T1000 (cell line): Measurements from ENCODE around the gene LENEP.

ENCODE experiments used
- DNase-seq: peaks from one replicate; lab custom pipeline; 2025; ENCODE audit warnings: mixed read lengths; lab: John Stamatoyannopoulos, UW

The LENEP gene

DNA sequence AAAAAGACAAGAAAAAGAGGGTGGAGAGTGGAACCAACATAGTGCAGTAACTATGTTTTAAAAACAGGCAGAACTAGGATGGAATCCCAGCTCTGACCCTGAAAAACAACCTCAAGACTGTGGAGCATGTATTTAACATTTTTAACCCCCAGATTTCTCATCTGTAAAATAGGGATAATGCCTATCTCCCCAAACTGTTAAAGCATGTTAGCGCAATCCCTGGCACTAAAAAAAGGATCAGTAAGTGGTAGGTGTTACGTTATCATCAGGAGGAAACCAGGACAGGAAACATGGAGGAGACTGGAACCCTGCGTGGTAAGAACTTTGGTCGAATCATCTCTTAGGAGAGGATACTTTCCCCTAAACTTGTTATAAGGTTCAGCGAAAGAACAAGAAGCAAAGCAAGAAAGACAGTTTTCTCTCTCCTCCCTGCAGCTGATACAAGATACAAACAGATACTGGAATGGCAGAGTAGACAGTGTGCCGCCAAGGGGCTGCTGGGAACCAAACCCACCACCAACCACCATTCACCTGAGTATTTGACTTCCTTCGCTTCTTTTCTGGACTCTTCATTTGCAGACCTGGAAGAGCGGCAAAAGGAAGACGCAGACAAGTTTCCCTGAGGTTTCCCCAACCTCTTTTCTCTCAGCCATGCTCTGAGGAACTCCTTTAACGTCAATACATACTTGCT lies 32.8 kb upstream of the LENEP start:
- DNase-seq: no peak

GRCh38 chr1:154961207-154962155 lies 31.9 kb upstream of the LENEP start, which contains the start of gene PYGO2:
PYGO2 (minus strand) TSS chr1:154961782; CDS start chr1:154961576, 206 bp downstream.
- peak; percentile 64 for DNase-seq

DNA sequence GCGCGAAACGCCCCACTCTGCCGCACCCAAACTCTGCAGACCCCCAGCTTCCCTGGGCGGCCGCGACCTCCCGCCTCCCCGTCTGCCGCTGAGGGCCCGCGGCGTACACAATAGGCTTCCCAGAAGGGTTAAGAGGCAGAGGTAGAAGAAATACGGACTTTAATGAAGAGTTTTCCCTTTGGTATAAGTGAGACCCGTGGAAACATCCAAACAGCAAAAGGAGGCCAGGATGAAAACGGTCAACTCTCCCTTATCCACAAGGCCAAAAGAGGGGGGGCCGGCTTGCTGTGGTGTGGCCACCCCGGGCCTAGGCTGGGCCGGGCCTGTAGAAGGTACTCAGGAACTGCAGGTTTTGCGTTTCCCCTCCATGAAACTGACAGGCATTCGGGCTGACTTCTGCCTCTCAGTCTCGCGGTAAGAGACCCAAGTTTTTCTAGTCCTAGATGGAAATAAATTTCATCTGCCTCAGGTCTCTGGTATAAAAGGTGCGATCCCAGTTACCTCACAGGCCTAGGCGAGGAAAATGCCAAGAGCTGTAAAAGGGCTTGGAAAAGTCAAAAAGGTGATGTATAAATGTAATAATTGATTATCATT lies 31.1 kb upstream of the LENEP start:
- DNase-seq: no peak

DNA sequence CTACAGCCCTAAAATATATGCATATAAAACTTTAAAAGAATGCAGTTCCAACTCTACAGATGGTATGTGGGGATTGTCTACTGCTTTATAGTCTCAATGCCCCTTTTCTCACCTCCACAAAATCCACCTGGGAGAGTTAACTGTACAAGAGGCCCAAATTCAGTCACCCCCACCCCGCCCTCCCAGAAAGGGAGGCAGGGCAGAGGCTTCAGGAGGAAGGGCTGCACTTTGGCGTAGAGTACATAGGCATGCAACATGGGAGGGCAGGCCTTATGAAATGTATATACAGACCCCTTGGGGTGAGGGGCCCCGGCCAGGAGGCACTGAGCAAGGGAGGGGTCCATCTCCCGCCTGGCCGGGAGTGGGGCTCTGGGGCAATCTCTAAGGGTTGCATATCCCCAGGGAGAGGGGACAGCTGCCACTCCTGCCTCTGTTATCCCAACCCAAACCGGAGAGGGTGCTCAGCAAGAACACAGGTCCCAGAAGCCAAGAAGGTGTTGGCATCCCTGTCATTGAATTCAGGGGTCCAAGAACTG lies 30.5 kb upstream of the LENEP start:
- DNase-seq: no peak

DNA sequence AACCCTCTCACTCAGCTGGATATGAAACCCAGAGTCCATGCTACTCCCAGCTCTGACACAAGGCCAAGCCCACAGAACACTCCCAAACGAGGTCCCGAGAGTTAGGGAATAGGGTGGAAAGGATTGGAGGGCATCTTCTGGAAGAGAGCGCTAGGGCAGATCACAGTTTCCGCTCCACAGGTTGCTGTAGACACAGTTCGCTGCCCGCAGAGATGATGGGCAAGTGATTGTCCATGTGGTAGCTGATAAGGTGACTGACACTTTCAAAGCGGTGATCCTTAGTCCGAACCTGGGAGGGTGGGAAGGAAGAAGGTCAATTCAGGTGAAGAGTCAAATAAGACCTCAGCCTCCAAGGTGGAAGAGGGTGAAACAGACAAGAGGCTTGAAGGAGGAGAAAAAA lies 29.7 kb upstream of the LENEP start:
- DNase-seq: no peak

DNA sequence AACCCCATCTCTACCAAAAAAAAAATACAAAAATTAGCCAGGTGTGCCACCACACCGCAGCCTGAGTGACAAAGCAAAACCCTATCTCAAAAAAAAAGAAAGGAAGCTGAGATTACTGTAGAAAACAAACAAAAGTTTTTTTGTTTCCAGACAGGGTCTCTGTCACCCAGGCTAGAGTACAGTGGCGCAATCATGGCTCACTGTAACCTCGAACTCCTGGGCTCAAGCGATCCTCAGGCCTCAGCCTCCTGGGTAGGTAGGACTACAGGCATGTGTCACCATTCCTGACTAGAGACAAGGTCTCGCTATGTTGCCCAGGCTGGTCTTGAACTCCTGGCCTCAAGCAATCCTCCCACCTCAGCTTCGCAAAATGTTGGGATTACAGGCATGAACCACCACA lies 29.0 kb upstream of the LENEP start:
- DNase-seq: no peak

DNA sequence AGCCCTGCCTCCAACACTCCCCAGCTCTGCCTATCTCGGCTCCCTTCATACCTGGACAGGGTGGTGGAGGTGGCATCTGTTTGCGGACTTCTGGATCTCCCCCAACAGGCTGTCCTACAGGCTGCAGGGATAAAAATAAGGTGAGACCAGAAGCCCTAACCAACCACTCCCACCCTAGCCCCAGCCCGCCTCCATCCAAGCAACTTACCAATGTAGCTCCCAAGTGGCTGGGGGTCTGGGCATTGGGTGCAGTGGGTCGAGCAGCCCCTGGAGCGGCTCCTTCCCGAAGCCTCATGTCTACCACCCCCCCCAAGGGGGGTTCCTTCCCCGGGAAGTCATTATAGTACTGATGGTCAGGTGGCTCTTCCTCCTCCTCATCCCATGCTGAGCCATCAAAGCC lies 27.3 kb upstream of the LENEP start:
- DNase-seq: no peak

DNA sequence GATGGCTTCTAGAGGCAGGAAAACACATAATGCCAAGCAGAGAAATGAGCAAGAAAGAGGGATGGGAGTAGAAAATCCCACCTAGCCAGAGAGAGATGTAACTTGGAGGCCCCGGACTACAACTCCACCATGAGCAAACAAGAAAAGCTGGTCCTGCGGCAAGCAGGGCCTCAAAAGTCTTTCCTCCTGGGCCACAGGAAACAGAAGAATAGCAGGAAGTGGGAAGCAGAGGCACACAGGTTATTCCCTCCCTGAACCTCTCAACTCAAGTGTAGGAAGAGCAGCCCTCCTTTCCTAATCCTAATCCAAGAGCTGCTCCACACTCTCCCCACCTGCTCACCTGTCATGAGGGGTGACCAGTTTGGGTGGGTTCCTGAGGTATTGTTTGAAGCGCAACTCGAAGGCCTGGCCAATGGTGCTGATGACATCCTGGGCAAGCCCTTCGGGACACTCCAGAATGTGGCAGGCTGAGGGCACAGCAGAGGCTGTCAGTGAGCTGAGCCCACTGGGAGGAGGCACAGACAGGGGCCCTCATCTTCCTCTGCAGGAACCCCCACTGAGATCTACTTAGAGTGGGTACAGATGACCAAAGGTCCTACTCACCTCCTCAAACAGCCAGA lies 25.9 kb upstream of the LENEP start:
- DNase-seq: no peak

DNA sequence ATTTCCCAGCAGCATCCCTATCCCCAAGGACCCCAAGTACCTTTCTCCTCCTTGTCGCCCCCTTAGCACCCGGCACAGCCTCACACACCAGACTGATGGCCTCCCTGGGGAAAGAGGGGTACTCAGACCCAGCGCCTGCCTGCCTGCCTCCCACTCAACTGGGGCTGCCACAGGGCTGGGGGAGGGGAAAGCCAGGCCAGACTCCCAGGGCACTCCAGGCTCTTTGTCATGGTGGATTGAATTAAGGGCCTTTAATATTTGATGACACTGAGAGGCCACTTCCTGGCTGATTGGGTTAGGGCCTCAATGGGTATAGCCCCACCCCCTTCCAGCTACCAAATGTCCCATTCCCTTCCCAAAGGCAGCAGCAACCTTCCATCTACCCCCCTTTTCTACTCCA lies 24.7 kb upstream of the LENEP start:
- no peak for DNase-seq

GRCh38 chr1:154969246-154969645 lies 24.1 kb upstream of the LENEP start:
- no peak for DNase-seq

DNA sequence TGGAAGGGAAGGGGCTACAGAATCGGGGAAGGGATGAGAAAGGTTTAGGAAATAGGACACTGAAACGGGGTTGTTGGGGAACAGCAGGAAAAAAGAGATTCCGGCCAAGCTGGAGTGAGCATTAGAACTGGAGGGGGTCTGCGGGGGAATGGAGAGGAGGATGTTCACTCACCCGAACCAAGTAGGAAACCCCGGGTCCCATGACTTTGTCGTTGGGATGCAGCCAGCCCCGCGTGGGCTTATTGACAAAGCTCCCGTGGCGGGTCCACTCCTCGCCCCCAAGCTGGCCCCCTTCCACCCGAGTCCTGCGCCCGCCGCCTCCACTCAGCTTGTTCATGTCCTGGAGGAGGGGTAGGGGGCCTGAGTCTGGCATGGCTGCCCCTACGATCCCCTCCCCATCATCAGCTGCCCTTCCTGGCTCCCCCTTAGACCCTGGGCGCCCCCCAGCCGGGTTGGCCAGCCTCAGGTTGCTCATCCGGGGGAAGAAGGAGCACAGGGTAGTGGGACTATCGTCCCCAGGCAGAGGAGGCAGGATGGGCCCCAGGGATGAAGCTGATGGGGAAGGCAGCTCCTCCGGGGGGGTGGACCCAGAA lies 23.4 kb upstream of the LENEP start:
- no peak for DNase-seq

DNA sequence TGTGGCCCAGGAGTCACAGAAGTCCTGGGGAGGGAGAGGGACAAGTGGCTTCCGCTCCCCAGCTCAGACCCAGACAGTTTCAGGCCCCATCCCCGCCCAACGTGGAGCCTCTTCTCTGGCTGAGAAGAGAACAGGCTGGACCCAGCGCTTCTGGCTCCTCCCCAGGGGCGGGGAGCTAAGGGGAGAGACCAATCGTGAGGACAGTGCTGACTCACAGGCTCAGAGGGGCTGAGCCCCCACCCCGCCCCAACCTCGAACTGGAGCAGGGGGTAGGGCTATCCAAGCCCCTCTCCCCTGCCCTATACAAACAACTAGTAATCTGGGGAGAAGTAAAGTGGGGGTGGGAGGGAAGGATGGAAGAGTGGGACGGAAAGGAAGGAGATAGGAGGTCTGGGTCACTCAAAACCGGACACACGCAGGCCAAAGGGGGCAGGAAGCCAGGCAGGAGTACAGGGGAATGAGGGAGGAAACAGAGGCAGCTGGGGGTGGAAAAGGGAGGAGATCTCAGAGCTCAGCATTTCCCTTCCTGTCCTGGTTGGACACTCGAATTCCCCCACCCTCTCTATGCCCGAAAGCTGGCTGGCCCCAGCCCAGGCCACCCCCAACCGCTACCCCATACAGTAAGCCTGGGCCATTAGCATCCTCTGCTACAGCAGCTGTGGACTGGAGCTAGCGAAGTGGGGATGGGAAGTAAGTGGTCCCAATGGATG lies 22.6 kb upstream of the LENEP start, which contains the start of gene SHC1:
Gene SHC1 (minus strand): TSS at position 117 of the 710 bp plus-strand sequence. CDS start 221 bp downstream, outside the sequence.
- peak; percentile 62 for DNase-seq

DNA sequence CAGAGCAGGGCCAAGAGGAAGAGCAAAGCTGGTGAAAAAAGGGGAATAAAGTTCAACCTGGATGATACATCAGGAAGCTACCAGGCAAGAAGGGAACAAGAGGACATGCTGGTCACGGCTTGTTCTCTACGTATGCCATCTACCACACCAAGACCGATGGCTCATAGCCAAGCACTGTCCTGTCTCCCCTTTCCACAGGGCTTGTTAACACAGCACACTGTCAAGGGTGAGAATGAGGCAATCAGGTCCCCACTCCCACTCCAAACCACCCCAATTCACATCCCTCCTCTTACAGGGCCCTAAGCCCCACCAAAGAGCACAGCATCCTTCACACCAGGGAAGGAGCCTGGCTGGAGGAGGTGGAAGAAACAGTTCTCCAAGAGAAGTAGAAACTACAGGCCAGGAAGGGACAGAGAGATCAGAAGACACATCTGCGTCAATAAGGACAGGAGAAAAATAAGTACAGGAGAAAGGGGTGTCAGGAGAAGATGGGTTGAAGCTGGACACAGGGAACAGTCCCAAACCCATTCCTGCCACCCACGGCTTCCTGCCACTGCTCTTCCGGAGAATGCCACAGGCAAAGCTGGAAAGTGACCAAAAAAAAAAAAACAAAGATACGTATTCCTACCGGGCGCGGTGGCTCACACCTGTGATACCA lies 21.9 kb upstream of the LENEP start:
- DNase-seq: no peak

DNA sequence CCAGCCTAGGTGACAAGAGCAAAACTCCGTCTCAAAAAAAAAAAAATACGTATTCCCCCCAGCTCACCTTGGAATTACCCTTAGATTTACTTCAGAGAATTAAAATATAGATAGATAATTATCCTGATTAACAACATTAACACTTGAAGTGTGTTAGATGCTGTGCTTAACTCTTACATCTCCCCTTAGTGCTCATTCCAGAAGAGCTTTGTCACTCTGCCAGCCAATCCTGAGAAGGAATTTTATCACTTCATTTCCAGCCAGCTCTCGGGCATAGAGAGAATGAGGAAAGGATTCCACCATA lies 21.2 kb upstream of the LENEP start:
- no peak for DNase-seq

DNA sequence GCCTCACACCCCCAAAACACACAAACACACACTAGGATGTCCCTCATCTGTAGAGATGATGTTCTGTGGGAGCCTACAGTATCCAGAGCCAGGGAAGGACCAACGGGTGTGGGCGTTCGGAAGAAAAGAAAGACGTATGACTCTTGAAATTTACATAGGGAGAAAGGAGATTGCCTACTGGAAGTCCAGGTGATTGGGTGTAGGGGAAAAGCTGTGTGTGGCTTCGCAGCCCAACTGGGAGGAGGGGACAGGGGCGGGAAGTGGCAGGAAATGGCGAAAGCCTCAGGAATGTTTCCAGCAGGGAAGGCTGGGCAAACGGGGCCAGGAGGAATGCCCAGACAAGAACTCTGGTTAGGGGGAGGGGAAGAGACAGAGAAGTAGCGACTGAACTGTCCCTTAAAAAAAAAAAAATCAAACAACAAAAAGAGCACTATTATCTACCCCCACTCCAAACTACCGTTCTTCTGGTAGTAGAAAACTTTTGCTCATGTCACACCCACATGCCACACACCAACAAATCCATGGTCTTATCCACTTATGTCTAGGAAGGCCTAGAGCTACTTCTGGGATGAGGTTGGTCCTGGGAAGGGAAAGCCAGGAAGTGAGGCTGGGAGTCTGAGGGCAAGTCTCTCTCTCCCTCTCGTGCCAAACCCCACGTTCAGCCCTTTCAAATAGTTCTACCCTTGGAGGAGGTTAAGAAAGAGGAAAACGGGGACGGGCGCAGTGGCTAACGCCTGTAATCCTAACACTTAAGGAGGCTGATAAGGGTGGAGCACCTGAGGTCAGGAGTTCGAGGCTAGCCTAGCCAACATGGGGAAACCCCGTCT lies 20.7 kb upstream of the LENEP start:
- peak; percentile 57 for DNase-seq

- peak; percentile 92 for DNase-seq
Measured at GRCh38 chr1:154973344-154974101, 19.9 kb upstream of the LENEP start.

GRCh38 chr1:154974102-154974807 lies 19.1 kb upstream of the LENEP start, which contains the start of gene CKS1B:
CKS1B (plus strand) TSS chr1:154974681; CDS start chr1:154974746, 65 bp downstream.
- DNase-seq: peak; percentile 96

- peak; percentile 93 for DNase-seq
Measured at GRCh38 chr1:154974808-154975408, 18.5 kb upstream of the LENEP start.
